Mesendoderm (in vitro differentiated cells): Measurements from ENCODE around the gene TANC1.

ENCODE experiments used
- DNase-seq: peaks from one replicate; pipeline ENCODE4 v3.0.0; 2013
- H2AK5ac ChIP-seq: 2 replicates; pipeline ENCODE4 v1.6.1; 2013; ENCODE audit warnings: low read length, inconsistent platforms
- H2BK120ac ChIP-seq: 2 replicates; pipeline ENCODE4 v1.6.1; 2013; ENCODE audit warnings: low read depth, mild to moderate bottlenecking, low read length, moderate library complexity, mixed read lengths
- H2BK15ac ChIP-seq: replicated peaks from 2 replicates; pipeline ENCODE4 v1.6.1; 2013; ENCODE audit warnings: low read depth, mild to moderate bottlenecking, moderate library complexity
- H2BK5ac ChIP-seq: 2 replicates; pipeline ENCODE4 v1.6.1; 2013; ENCODE audit warnings: low read length, inconsistent platforms
- H3K18ac ChIP-seq: 2 replicates; pipeline ENCODE4 v1.6.1; 2013; ENCODE audit warnings: mild to moderate bottlenecking, low read length, mixed read lengths
- H3K23ac ChIP-seq: one replicate; pipeline ENCODE4 v1.6.1; 2013; ENCODE audit warnings: low read length
- H3K27ac ChIP-seq: 2 replicates; pipeline ENCODE4 v1.5.1; 2013; ENCODE audit warnings: low read depth, mild to moderate bottlenecking, inconsistent platforms, low read length, moderate library complexity
- H3K27me3 ChIP-seq: 2 replicates; pipeline ENCODE4 v1.6.1; 2013; ENCODE audit warnings: low read length, control low read depth, mild to moderate bottlenecking, inconsistent platforms; ENCODE audit not compliant: insufficient read depth, poor library complexity
- H3K36me3 ChIP-seq: 2 replicates; pipeline ENCODE4 v1.6.1; 2013; ENCODE audit warnings: low read length, inconsistent platforms; ENCODE audit not compliant: control insufficient read depth, insufficient read depth
- H3K4ac ChIP-seq: one replicate; pipeline ENCODE4 v1.6.1; 2013; ENCODE audit warnings: low read depth, mild to moderate bottlenecking, low read length, moderate library complexity
- H3K4me1 ChIP-seq: 2 replicates; pipeline ENCODE4 v1.6.1; 2013; ENCODE audit warnings: low read depth, low read length, inconsistent platforms; ENCODE audit not compliant: control insufficient read depth
- H3K4me2 ChIP-seq: 2 replicates; pipeline ENCODE4 v1.6.1; 2013; ENCODE audit warnings: low read length
- H3K4me3 ChIP-seq: 2 replicates; pipeline ENCODE4 v1.5.1; 2013; ENCODE audit warnings: mild to moderate bottlenecking, low read length
- H3K56ac ChIP-seq: one replicate; pipeline ENCODE4 v1.6.1; 2013; ENCODE audit warnings: low read length
- H3K79me1 ChIP-seq: 2 replicates; pipeline ENCODE4 v1.6.1; 2013; ENCODE audit warnings: low read length, inconsistent platforms
- H3K79me2 ChIP-seq: 2 replicates; pipeline ENCODE4 v1.6.1; 2013; ENCODE audit warnings: mild to moderate bottlenecking, low read length; ENCODE audit not compliant: control insufficient read depth, insufficient read depth
- H3K9ac ChIP-seq: 2 replicates; pipeline ENCODE4 v1.6.1; 2013; ENCODE audit warnings: low read length, inconsistent platforms
- H4K5ac ChIP-seq: one replicate; pipeline ENCODE4 v1.6.1; 2013; ENCODE audit warnings: low read length
- H4K8ac ChIP-seq: one replicate; pipeline ENCODE4 v1.6.1; 2013; ENCODE audit warnings: low read depth, mild to moderate bottlenecking, control low read depth, low read length, moderate library complexity
- WGBS: extraction: QIAGEN DNeasy Blood & Tissue Kit; methylation state at CpG from one replicate; pipeline ENCODE4 v1.1.7; 2013; ENCODE audit warnings: low lambda C conversion rate, missing lambda C conversion rate; ENCODE audit not compliant: insufficient coverage; ENCODE audit errors: extremely low coverage; 5-methylcytosine and 5-hydroxymethylcytosine counted together

TANC1 gene

GRCh38 chr2:159054985-159055384 is 86.5 kb downstream of the TANC1 start:
- no CpG with 5 or more reads among the region's 4 CpGs for WGBS

DNA sequence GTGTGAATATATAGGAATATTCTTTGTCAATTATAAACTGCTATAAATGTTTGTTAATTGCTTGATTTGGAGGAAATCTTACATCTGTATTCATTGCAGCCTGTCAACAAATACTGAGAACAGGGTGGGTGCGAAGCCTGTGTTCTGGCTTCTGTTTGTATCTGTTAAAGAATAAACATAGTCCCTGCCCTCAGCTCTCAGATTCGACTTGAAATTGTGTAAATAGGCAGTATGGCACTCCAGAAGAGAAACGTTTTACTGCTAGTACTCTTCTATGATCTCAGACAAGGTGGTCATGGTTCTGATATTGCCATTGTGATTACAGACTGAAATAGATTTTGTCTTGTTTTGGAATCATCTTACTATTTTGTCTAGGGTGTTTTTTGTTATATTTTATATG is 92.1 kb downstream of the TANC1 start:
- peaks cover 6% of the 10 kb centered on the region for H3K4me1 ChIP-seq
- no peak overlapping the region for H3K18ac ChIP-seq
- H4K8ac ChIP-seq: no peak overlapping the region
- no peaks in the 10 kb centered on the region for H3K27me3 ChIP-seq
- H3K27ac ChIP-seq: no peak overlapping the region
- no peak overlapping the region for H3K56ac ChIP-seq
- H3K23ac ChIP-seq: no peak overlapping the region
- no peaks in the 10 kb centered on the region for H3K79me2 ChIP-seq
- H2BK120ac ChIP-seq: no peak overlapping the region
- H3K36me3 ChIP-seq: no peaks in the 10 kb centered on the region
- WGBS: no CpG with 5 or more reads among the region's 3 CpGs
- H2BK5ac ChIP-seq: no peak overlapping the region
- H3K4ac ChIP-seq: no peak overlapping the region
- no peak overlapping the region for H4K5ac ChIP-seq
- H2BK15ac ChIP-seq: no peak overlapping the region
- DNase-seq: no peak
- H3K4me2 ChIP-seq: no peak overlapping the region
- H2AK5ac ChIP-seq: no peak overlapping the region
- no peak overlapping the region for H3K9ac ChIP-seq
- no peak overlapping the region for H3K4me3 ChIP-seq
- H3K79me1 ChIP-seq: no peaks in the 10 kb centered on the region

More at GRCh38 chr2:159054985-159055384, 86.5 kb downstream of the TANC1 start:
- Histone ChIP-seq H3K56ac (no peak overlapping the region), H4K8ac (no peak overlapping the region), H3K9ac (no peak overlapping the region), H2AK5ac (no peak overlapping the region), H3K79me2 (no peaks in the 10 kb centered on the region), H3K27me3 (no peaks in the 10 kb centered on the region), H3K36me3 (no peaks in the 10 kb centered on the region), H3K79me1 (no peaks in the 10 kb centered on the region), H3K4me3 (no peak overlapping the region), H3K27ac (no peak overlapping the region), H2BK120ac (no peak overlapping the region), H2BK15ac (no peak overlapping the region), H3K4ac (no peak overlapping the region), H2BK5ac (no peak overlapping the region), H4K5ac (no peak overlapping the region), H3K4me1 (no peaks in the 10 kb centered on the region), H3K18ac (peak overlapping the region; percentile 14), H3K4me2 (no peak overlapping the region), H3K23ac (no peak overlapping the region)
- DNase-seq: no peak

DNA sequence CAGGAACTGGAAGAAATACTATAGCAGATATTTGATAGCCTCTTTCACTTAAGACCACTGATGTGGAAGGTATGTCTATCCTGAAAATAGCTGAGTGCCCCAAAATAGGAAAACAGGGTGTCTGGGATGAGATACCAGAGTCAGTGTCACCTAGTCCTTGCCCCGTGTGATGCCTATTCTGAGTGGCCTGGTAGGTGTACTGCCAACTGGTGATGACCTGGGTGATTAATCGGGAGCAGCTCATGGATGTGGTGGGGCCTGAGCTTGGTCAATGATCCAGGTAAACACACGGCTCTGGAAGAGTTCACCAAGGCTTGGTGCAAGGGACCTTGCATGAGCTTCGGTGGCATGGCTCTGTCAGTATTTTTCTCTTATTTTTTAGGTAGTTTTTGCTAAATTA is 95.2 kb downstream of the TANC1 start:
- no peak overlapping the region for H2AK5ac ChIP-seq
- no peak overlapping the region for H2BK5ac ChIP-seq
- no peak for DNase-seq
- H4K5ac ChIP-seq: no peak overlapping the region
- H3K36me3 ChIP-seq: no peaks in the 10 kb centered on the region
- H4K8ac ChIP-seq: no peak overlapping the region
- H3K9ac ChIP-seq: no peak overlapping the region
- H3K4me1 ChIP-seq: peaks cover 8% of the 10 kb centered on the region
- H3K23ac ChIP-seq: no peak overlapping the region
- H3K79me1 ChIP-seq: no peaks in the 10 kb centered on the region
- no peak overlapping the region for H3K18ac ChIP-seq
- no peaks in the 10 kb centered on the region for H3K27me3 ChIP-seq
- H2BK120ac ChIP-seq: no peak overlapping the region
- no peak overlapping the region for H3K56ac ChIP-seq
- no peaks in the 10 kb centered on the region for H3K79me2 ChIP-seq
- no peak overlapping the region for H3K4ac ChIP-seq
- H3K27ac ChIP-seq: no peak overlapping the region
- H3K4me2 ChIP-seq: no peak overlapping the region
- no peak overlapping the region for H3K4me3 ChIP-seq
- no peak overlapping the region for H2BK15ac ChIP-seq
- no CpG with 5 or more reads among the region's 4 CpGs for WGBS

DNA sequence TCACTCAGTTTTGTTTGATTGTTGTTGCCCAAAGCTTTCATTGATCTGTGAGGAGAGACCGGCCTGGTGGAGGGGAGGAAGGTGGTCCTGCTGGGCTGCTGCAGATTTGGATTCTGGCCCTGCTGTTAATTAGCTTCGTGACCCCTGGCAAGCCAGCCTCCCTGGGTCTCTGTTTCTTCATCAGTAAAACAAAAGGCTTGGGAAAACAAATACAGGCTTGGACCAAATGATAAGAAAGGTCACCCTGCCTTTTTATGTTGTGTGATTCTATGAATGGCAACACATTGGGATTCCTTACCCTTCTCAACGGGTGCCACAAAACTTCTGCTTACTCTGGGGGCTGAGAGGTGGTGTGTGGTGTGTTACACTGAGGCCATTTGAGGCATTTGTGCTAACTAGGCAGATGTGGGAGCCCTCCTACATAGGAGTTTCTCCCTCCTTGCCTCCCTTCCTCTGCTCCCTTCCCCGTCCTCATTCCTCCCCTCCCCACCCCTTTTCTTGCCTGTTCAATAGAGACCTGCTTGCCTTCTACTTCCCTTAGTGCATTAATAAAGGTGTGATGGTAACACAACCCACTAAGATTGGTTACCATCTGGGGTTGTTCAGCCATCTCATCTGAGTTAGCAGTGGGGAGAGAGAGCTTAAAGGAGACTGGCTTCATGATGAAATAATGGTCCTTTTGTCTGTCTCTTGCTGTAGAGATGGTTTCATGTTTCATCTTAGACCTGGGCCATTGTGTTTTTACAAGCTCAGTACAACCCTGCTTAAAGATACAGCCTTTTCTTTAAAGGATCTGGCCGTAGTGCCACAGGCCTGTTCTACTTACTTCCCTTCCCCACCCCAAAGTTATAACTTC is 96.2 kb downstream of the TANC1 start:
- Histone ChIP-seq H3K36me3 (no peaks in the 10 kb centered on the region), H3K27ac (peak overlapping the region; percentile 73), H4K5ac (no peak overlapping the region), H3K4me1 (peaks cover 8% of the 10 kb centered on the region), H3K27me3 (no peaks in the 10 kb centered on the region), H4K8ac (no peak overlapping the region), H2AK5ac (no peak overlapping the region), H3K56ac (peak overlapping the region; percentile 76), H3K18ac (peak overlapping the region; percentile 3), H2BK5ac (peak overlapping the region; percentile 3), H3K79me2 (no peaks in the 10 kb centered on the region), H3K79me1 (no peaks in the 10 kb centered on the region), H3K4me3 (no peak overlapping the region), H2BK15ac (no peak overlapping the region), H3K23ac (no peak overlapping the region), H3K4me2 (no peak overlapping the region), H2BK120ac (no peak overlapping the region), H3K4ac (no peak overlapping the region), H3K9ac (no peak overlapping the region)
- peak; percentile 75 for DNase-seq
- no CpG with 5 or more reads among the region's 5 CpGs for WGBS

DNA sequence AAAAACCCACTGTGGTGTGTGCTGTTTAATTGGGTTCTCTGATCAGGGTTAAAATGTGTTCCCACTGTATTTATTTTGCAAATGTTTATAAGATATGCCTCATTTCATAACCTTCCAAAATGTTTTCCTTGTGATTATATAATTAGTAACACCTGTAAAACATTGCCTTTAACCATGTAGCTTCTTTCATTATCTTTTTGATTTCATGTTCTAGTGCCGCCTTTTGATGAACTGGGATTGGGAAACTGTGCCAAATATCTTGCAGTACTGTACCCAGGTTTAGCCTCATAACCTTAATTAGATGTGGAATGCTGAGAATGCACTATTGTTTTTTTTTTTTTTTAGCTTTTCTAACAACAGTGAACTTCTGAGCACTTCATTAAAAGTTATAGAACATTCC is 96.9 kb downstream of the TANC1 start:
- H3K27me3 ChIP-seq: no peaks in the 10 kb centered on the region
- H4K5ac ChIP-seq: no peak overlapping the region
- H2BK120ac ChIP-seq: no peak overlapping the region
- H3K79me1 ChIP-seq: no peaks in the 10 kb centered on the region
- no peak overlapping the region for H3K4ac ChIP-seq
- no peak overlapping the region for H2AK5ac ChIP-seq
- WGBS: no CpG with 5 or more reads among the region's 1 CpG
- DNase-seq: no peak
- peak overlapping the region; percentile 73 for H3K27ac ChIP-seq
- peak overlapping the region; percentile 76 for H3K56ac ChIP-seq
- H3K23ac ChIP-seq: no peak overlapping the region
- H3K4me2 ChIP-seq: no peak overlapping the region
- no peak overlapping the region for H3K9ac ChIP-seq
- no peaks in the 10 kb centered on the region for H3K79me2 ChIP-seq
- H3K4me3 ChIP-seq: no peak overlapping the region
- H4K8ac ChIP-seq: no peak overlapping the region
- H3K4me1 ChIP-seq: peaks cover 8% of the 10 kb centered on the region
- no peak overlapping the region for H2BK15ac ChIP-seq
- H3K18ac ChIP-seq: peak overlapping the region; percentile 3
- H3K36me3 ChIP-seq: no peaks in the 10 kb centered on the region
- H2BK5ac ChIP-seq: peak overlapping the region; percentile 3

DNA sequence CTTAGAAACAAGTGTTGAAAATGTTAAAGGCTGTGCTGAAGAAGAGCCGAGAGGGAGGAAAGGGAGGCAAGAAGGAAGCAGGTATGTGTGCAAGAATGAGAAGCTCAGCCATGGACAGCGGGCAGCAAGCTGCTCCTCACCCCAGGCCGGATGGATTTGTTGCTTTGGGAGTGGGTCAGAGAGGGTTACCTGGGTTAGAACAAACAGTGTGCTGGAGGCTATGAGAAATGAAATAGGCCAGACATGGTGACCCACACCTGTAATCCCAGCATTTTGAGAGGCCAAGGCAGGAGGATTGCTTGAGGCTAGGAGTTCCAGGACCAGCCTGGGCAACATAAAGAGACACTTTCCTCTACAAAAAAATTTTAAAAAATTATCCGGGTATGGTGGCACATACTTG is 97.5 kb downstream of the TANC1 start:
- no peaks in the 10 kb centered on the region for H3K79me2 ChIP-seq
- H2BK15ac ChIP-seq: no peak overlapping the region
- no peak overlapping the region for H4K5ac ChIP-seq
- no peak overlapping the region for H3K4ac ChIP-seq
- H3K9ac ChIP-seq: no peak overlapping the region
- H2BK5ac ChIP-seq: no peak overlapping the region
- H3K4me1 ChIP-seq: peaks cover 8% of the 10 kb centered on the region
- no peaks in the 10 kb centered on the region for H3K27me3 ChIP-seq
- H3K56ac ChIP-seq: no peak overlapping the region
- H4K8ac ChIP-seq: no peak overlapping the region
- no peaks in the 10 kb centered on the region for H3K36me3 ChIP-seq
- no CpG with 5 or more reads among the region's 4 CpGs for WGBS
- no peak overlapping the region for H3K18ac ChIP-seq
- H3K23ac ChIP-seq: no peak overlapping the region
- no peak overlapping the region for H3K4me3 ChIP-seq
- H2BK120ac ChIP-seq: no peak overlapping the region
- H3K79me1 ChIP-seq: no peaks in the 10 kb centered on the region
- DNase-seq: no peak
- no peak overlapping the region for H2AK5ac ChIP-seq
- no peak overlapping the region for H3K4me2 ChIP-seq
- H3K27ac ChIP-seq: no peak overlapping the region
